ENCODE measurements around the gene CHRNA9.

The CHRNA9 gene

DNA sequence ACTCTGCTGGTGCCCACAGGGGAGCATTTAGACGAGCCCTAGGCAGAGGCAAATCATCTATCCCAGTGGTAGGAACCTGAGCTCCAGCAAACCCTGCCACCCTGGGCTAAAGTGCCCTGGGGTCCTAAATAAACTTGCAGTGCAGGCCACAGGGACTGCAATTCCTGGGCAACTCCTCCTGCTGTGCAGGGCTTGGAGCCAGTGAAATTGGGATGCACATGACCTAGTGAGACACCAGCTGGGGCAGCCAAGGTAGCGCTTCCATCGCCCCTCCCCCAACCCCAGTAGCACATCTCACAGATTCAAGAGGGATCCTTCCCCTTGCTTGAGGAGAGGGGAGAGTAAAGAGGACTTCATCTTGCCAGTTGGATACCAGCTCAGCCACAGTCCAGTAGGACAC is 44.1 kb downstream of the CHRNA9 start:
- TF ChIP-seq CTCF (IDR thresholded peaks at IDR 0.05): no peak

DNA sequence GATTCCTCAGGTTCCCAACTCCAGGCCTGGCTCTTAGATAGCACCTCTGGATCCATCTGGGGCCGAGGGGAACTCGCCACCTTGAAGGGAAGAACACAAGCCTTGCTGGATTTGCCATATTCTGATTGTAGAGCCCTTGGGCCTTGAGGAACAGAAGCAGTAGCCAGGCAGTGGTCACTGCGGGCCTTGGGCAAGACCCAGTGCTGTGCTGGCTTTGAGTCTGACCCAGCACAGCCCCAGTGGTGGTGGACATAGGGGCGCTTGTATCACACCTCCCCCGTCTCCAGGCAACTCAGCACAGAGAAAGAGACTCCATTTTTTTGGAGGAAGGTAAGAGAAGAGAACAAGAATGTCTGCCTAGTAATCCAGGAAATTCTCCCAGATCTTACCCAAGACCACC is 45.5 kb downstream of the CHRNA9 start:
- no peak for TF ChIP-seq CTCF (IDR thresholded peaks at IDR 0.05)

DNA sequence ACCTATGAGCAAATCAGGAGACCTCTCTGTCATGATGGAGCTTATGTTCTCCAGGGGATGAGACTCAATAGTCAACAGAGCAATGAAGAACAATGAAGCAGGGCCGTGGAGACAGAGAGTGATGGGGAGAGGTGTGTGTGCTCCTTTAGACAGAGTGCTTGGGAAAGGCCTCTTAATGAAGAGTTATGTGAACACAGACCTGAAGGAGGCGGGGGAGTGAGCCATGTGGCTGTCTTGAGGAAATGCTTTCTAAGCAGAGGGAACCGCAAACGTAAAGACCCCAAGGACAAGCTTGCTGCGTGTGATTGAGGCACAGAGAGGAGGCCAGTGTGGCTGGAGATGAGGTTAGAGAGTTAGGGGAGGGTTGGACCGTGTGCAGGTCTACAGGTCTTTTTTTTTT is 53.1 kb downstream of the CHRNA9 start:
- no peak for TF ChIP-seq CTCF (IDR thresholded peaks at IDR 0.05)

- no peak for TF ChIP-seq CTCF (IDR thresholded peaks at IDR 0.05)
Observed at GRCh38 chr4:40389986-40390385, 54.9 kb downstream of the CHRNA9 start.

- no peak for TF ChIP-seq CTCF (IDR thresholded peaks at IDR 0.05)
Observed at GRCh38 chr4:40394236-40394635, 59.1 kb downstream of the CHRNA9 start.

- TF ChIP-seq CTCF (IDR thresholded peaks at IDR 0.05): no peak
Observed at GRCh38 chr4:40395166-40395900, 60.2 kb downstream of the CHRNA9 start.

DNA sequence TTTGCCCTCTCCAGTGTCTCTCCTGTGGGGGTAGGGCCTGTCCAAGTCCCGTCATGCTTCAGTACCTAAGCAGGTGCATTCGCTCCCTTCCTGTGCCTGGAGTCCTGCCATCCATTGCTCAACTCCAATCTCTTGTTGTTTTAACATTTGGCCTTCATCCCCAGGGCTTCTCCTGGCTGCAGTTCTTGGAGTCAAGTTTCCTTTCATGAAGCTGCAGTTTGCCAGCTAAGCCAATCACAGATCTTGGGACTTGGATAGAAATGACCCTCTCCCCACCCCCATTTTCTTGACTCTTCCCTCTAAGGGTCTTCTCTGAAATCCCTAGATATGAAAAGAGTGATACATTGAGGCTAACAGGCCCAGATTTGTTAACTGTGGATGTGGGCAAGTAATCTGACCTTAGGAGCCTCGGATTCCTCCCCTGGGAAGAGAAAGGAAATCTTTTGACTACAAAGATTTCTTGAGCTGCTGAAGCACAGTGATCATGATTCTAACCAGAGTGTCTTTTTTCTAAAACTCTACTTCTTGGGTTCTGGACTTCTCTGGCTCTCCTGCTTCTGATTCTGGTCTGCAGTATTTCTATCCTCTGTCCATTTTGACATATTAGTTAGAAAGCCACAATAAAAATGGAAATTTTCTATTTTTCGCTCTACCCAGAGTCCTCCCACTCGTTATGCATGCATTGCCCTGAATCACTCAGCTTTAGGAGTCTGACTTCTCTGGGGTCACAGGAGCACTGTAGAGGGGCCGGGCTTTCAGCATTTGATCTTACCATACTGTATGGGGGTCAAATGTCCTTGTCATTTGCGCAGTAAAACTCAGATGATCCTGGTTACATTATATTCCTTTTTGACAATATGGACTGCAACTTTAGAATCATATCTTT is 61.0 kb downstream of the CHRNA9 start:
- no peak for TF ChIP-seq CTCF (IDR thresholded peaks at IDR 0.05)
